NCI-H526 (cell line): ENCODE data around the gene ESYT2.

ENCODE experiments used
- DNase-seq, 2 experiments: peaks; one replicate each; lab custom pipeline; 2025; lab: John Stamatoyannopoulos, UW

Gene ESYT2

DNA sequence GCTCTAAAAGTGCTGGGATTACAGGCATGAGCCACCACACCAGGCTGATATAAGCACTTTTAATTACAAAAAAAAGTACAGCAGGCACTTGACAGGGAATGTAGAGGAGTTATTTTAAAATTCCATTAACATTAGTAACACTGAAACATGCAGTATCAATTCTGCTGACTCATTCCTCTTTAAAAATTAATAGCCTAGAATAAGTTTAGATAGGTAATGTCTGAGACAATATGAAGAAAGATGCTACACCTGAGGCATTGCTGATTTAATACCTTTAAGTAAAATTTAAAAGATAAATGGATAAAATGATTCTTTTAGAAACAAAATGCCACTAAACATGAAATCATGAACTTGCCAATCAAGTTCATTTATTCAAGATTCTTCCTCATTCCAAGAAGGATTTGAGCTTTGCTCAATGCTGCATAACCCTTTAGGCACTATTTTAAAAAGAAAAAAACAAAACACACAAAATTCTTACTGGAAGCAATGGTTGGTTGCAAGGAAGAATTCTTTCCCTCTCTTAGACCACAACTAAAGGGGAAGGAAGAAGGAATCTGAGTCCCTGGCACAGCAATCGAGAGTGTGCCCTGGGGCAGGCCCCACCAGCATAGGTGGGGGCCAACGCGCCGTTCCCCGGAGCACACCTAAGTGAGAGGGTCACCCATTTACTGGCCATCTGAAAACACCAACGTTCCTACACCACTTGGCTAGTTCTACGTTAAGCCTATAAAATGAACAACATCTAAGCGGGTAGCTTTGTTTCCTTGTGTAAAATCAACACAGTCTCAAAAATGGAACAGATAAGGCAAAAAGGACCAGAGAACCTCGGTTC lies 26.6 kb downstream of the ESYT2 start:
- DNase-seq: no peak

DNA sequence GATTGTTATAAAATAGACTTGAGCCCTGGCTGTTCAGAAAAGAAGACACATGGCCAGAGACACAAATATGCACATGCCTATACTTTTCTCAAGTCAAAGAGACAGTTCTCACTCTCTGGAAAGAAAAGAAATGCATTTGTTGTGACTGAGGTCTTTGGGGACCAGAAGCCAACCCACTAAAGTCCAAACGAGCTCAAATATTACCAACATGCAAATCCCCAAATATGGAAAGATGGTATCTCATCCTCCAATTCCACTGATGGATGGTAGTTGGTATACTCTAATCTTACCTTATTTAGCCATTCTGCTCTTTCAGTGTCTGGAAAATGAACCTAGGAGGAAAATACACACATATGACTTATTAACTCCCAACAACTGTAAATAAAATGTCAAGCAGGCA lies 30.6 kb downstream of the ESYT2 start:
- no peak for DNase-seq

DNA sequence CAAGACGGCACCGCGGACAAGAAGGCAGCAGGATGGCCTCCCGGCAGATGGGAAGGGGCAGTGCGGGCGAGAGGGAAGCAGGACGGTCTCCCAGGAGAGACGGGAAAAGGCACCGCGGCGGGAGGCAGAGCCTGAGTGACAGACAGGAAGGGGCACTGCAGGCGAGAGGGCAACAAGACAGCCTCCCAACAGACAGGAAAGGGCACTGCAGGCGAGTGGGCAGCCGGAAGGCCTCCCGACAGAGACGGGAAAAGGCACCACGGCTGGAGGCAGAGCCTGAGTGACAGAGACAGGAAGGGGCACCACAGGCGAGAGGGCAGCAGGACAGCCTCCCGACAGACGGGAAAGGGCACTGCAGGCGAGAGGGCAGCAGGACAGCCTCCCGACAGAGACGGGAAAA lies 32.6 kb downstream of the ESYT2 start:
- DNase-seq: no peak

DNA sequence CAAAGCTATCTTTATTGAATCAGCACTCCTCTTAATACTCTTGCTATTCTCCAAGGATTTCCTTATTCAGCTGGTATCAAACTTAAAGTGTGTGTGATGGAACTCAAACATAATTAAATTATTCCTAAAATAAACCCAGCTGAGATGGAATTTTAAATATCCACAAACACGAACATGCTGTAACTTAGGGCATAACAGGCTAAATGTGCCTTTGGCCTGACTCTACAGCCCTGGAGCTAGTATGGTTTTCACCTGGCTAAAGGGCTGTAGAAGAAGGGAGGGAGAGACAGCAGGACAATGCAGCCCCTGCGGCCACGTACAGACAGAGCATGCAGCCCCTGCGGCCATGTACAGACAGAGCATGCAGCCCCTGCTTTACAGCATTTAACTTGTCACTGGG lies 34.0 kb downstream of the ESYT2 start:
- no peak for DNase-seq

DNA sequence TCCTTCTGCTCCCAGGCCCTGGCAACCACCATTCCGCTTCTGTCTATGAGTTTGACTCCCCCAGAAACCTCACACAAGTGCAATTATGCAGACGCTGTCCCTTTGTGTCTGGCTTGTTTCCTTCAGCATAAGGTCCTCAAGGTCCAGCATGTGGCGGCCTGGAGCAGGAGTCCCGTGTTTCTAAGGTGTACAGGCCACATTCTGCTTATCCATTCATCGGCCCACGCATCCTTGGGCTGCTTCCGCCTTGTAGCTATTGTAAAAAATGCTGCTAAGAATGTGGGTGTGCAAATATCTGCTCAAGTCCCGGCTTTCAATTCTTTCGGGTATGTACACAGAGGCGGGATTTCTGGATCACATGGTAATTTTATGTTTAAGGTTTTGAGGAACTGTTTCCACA lies 38.2 kb downstream of the ESYT2 start:
- DNase-seq: no peak

DNA sequence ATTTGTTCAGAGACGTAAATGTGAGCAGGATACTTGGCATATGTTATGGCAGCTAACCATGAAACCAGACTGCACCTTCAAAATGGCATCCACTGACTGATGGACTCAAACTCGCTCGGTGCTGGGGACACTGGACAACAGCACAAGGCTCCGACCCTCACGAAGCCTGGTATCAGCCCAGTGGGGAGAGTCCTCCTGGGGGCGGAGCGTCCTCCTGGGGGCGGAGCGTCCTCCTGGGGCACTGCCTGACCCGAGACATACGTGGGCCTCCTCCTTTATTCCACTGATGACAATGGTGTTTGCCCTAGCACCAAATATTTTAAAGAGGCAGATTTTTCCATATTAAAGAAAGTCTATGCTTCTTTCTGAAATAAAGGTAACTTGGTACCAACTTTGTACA lies 39.5 kb downstream of the ESYT2 start:
- no peak for DNase-seq

DNA sequence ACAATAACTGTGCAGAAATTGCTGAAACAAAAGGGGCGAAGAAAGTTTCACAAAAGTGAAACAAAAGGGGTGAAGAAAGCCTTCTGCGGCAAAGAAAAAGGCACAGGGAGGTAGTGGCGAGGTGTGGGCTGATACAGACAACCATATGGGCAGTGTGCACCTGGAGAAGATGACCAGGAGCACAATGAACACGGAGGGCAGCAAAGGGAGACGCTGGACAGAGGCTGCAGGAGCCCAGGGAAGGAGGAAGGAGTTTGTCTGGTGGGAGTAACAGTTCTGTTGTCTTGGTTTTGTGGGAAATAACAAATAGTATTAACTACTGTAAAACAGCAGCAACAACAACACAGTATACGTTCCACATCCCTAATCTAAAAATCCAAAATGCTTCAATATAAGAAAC lies 42.4 kb downstream of the ESYT2 start:
- no peak for DNase-seq

DNA sequence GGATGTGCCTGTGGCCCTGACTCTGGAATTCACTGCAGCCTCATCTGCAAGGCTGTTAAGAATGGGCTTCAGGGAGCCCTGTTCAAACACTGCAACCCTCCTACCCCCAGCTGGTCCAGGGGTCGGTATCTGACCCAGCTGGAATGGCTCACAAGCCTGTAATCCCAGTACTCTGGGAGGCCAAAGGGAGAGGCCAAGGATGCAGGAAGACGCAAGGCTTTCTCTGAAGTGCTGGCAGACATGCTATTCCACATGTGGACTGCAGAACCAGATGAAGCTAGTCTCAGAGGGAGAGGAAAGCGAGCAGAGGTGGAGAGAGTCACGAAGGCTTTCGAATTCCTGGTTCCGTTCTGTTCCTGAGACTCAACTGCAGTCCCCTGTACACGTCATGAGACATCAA lies 45.0 kb downstream of the ESYT2 start:
- DNase-seq: no peak

DNA sequence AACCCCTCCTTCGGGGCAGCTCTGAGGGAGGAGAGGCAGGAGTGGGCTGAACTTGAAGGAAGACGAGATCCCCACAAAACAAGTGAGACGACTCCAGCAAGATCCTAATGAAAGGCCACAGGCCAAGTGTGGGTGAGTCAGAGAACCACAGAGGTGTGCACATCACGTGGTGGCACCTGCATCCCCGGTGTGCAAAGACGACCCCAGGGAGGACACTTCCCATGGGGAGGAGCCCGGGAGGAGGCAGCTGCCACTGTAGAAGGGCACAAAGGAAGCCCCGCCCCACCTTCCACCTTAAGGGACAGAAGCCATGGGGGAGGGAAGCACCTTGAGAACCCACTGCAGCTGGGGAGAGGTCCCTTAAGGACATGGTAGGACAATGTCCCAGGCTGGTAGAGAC lies 45.7 kb downstream of the ESYT2 start:
- no peak for DNase-seq

DNA sequence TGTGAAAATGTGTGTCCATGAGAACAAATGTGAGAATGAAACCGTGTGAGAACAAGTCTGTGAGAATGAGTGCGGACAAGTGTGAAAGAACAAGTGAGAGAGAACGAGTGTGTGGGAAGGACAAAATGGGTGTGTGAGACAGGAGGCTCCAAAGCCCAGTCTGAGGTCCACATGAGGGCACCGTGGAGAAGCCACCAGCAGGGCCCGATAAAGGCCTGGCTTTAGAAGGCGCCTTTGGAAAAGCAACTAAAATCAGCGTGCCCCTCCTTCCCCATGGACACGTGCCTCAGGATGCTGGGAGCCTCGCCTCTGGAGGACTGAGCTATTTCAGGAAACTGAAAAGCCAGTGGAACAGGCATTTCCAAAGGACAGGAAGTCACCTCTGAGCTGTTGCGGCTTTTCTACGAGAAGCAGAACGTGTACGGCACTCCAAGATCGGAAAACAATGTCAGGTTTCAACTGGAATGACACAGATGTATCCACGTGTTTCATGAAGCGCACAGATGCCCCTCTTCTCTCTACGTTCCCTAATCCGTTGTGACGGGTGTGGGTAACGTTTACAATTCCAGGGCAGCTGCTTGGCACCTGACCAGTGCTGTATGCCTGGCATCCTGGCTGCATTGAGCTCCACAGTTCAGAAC lies 46.4 kb downstream of the ESYT2 start:
- DNase-seq: no peak

DNA sequence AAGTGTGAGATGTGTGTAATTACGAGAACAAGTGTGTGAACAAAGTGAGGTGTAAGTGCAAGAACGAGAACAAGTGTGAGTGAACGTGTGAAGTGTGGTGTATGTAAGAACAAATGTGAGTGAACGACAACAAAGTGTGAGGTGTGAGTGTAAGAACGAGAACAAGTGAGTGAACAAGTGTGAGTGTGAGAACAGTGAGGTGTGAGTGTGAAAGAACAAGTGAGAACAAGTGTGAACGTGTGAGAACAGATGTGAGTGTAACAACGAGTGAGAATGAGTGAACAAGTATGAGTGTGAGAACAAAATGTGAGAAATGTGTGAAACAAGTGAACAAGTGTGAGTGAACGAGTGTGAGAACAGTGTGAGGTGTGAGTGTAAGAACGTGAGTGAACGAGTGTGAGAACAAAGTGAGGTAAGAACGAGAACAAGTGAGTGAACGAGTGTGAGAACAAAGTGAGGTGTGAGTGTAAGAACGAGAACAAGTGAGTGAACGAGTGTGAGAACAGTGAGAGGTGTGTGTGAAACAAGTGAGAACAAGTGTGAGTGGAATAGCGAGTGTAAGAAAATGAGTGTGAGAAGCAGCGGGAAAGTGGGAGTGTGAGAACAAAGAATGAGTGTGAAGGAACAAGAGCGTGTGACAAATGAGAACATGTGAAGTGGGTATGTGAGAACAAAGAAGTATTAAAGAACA lies 47.2 kb downstream of the ESYT2 start:
- no peak for DNase-seq

DNA sequence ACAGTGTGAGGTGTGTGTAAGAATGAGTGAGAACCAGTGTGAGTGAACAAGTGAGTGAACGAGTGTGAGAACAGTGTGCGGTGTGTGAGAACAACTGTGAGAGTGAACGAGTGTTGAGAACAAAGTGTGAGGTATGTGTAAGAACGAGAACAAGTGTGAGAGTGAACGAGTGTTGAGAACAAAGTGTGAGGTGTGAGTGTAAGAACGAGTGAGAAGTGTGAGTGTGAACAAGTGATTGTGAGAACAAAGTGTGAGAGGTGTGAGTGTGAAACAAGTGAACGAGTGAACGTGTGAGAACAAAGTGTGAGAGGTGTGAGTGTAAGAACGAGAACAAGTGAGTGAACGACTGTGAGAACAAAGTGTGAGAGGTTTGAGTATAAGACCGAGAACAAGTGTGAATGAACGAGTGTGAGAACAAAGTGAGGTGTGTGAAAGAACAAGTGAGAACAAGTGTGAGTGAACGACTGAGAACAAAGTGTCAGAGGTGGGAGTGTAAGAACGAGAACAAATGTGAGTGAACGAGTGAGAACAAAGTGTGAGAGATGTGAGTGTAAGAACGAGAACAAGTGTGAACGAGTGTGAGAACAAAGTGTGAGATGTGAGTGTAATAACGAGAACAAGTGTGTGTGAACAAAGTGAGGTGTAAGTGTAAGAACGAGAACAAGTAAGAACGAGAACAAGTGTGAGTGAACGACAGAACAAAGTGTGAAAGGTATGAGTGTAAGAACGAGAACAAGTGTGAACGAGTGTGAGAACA lies 47.9 kb downstream of the ESYT2 start:
- DNase-seq: no peak

DNA sequence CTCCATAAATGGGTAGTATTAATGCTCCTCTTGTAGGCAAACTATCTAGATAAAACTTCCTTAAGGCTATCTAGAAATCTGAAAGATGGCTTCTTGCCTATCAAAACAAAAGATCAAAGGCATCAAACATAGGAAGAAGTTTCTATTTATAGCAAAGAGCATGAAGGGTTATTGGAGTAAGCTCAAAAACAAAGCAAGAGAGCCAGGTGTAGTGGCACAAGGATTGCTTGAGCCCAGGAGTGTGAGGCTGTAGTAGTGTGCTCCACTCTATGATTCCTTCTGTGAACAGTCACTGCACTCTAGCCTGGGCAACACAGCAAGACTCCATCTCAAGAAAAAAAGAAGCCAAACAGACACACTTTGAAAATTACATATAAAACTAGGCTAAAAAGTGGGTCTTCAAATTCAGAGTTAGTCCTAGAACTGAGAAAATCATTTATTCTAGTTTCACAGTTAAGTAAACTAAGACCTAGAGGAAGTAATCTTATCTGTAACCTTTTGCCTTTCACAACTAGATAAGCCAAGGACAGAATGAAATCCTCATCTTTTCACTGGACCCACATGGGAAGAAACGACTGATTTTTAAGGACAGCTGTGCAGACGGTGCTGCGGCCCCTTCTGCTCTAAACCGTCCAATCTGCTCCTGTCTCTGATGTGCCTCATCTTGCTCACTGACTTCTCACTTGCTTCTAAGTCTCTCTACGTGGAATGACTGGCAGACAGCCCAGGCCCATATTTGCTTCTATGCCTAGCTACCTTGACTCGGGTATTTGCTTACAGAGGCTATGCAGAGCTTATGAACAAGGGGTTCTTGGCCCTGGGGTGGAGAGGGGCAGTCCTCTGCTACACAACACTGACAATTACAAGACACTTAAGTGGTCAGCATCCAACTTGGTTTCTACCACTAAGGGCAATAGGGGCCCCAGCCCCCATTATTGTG lies 50.0 kb downstream of the ESYT2 start:
- DNase-seq: no peak

DNA sequence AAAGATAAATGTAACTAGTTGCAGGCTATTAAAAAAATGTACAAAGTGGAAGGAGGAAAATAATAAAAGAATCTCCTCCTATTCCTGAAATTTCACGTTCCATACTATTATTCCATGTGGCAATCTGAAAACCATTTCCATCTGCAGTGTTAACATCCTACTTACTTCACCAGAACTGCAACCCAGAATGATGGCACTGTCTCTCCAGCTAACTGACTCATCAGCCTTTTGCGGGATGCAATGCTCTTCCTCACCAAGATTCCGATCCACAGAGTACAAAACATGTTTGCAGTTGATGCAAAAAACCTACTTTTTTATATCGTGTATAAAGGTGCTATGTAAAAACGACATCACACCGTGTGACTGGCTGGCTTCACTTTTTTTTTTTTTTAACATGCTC lies 50.8 kb downstream of the ESYT2 start:
- no peak for DNase-seq

DNA sequence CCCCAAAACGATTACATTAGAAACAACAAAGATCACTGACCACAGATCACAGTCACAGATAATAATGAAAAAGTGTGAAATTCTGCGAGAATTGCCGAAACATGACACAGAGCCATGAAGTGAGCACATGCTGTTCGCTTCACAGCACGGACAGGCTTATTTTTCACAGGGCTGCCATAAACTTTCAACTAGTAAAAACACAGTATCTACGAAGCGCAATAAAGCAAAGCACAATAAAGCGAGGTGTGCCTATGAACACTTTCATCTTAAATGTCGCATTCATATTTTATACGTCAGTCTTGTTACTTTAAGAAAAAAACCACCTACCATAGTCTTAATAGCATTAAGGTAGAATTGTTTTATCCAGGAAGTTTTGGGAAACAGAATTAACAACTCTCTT lies 51.5 kb downstream of the ESYT2 start:
- DNase-seq: no peak

DNA sequence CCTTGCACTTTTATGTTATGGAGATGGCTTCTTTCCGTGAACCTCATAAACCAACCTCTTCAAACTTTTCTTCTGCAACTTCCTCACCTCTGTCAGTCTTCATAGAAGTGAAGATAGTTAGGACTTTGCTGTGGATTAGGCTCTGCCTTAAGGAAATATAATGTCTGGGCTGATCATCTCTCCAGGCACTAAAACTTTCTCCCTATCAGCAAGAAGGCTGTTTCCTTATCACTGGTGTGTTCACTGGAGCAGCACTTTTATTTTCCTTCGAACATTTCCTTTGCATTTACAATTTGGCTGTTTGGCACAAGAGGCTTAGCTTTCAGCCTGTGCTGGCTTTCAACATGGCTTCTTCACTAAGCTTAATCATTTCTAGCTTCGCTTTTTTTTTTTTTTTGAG lies 52.8 kb downstream of the ESYT2 start:
- DNase-seq: no peak

DNA sequence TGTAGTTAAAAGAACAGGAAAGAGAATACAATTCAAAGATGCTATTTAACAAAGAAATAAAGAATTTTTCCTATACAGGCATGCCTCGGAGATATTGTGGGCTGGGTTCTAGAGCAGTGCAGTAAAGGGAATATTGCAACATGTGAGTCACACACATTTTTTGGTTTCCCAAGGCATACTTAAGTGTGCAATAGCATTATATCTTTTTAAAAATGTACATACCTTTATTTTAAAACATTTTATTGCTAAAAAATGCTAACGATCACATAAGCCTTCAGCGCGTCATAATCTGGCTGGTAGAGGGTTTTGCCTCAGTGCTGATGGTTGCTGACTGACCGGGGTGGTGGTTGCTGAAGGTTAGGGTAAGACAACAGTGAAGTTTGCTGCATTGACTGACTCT lies 54.4 kb downstream of the ESYT2 start:
- no peak for DNase-seq

DNA sequence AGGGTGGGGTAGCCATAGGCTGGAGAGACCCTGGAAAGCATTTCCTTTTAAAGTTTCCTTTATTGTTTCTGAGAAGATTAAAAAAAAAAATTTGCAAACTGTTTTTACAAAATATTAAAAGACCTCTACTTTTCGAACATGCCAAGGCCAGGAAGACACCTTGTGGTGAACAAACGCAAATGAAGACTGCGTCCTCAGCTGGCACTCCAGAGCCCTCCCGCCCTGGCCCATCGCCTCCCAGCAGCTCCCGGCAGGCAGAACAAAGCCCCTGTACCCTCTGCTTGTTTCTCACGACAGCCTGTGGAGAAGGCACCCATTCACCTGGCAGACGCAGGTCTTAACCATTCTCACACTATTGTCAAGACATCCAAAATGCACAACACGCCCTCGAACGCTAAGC lies 56.4 kb downstream of the ESYT2 start:
- DNase-seq: no peak

DNA sequence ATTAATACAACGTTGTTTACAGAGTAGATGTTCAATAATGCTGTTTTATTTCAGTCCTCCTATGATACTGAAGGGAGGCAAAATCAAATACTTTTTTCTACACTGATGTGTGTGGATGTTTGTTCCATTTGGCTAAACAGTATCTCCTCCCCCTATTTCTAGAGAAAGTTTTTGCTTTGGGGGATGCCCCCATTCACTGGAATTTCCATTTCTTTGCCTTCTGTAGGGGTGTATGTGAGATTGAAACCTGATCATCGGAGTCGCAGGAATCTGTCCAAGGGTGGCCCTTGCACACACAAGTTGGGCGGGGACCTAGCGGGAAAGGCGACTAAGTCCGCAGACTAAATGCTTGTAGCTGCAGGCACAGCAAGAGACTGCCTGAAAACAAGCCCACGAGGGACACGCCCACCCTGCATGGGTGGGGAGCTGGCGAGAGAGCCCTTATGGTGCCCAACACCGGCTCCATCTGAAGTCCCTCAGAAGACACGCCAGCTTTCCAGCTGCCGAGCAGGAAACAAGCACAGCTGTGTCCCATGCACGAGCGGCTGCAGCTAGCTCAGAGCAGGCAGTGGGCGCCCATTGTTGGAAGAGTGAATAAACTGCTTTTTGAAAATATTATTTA lies 58.0 kb downstream of the ESYT2 start:
- no peak for DNase-seq

DNA sequence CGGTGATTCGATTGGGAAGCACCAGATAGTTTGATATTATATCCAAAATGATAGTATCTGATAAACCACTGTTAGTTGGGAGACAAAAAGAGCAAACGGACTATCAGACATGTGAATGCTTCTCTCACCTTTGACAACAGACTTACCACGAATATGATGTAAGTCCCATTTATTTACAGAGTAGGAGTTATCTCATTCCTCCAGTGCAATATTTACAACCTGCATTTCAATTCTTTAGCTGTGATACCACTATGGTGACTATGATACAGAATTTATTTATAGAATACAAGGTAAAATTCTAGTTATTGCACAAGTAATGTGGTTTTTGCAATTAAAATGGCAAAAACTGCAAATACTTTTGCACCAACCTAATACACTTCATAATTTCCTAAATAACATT lies 61.6 kb downstream of the ESYT2 start:
- DNase-seq: no peak
